Dendritic cell treated with granulocyte-macrophage colony-stimulating factor and Interleukin-4, amounts not matched to agents 40 ng/mL and 50 ng/mL, for 4 days (primary cell): ENCODE data around the gene ATG9A.

Experiments
- H3K27ac Mint-ChIP-seq: one replicate; pipeline ENCODE4 v1.8.0; 2022; ENCODE audit warnings: mild to moderate bottlenecking, mixed read lengths
- H3K27me3 Mint-ChIP-seq: one replicate; pipeline ENCODE4 v1.8.0; 2022; ENCODE audit warnings: mild to moderate bottlenecking, mixed read lengths
- H3K36me3 Mint-ChIP-seq: one replicate; pipeline ENCODE4 v1.8.0; 2022; ENCODE audit warnings: low read depth, mixed read lengths
- H3K4me1 Mint-ChIP-seq: one replicate; pipeline ENCODE4 v1.8.0; 2022; ENCODE audit warnings: low read depth, mixed read lengths
- H3K4me3 Mint-ChIP-seq: one replicate; pipeline ENCODE4 v1.8.0; 2022; ENCODE audit warnings: mild to moderate bottlenecking, moderate library complexity, mixed read lengths
- H3K9me3 Mint-ChIP-seq: one replicate; pipeline ENCODE4 v1.8.0; 2022; ENCODE audit warnings: mixed read lengths
- intact Hi-C: fragments of 100-400 bp; cut with micrococcal nuclease; formaldehyde crosslinking; loops from one replicate; pipeline ENCODE4 v1.15.0; 2022

ATG9A gene

GRCh38 chr2:219176818-219177551 lies 52.5 kb downstream of the ATG9A start, which contains the start of gene CNPPD1:
TSS of gene CNPPD1 (minus strand) at chr2:219176925. CDS start at chr2:219176828, 97 bp downstream.
- peaks cover 92% of the 10 kb centered on the region for H3K36me3 Mint-ChIP-seq
- intact Hi-C loops, result loop anchor here (1.0 to 10.0 kb wide), 4 partner anchors 17 to 208 kb away; partner anchors contain the start of genes DNAJB2, DNPEP, NHEJ1 and ZFAND2B
- H3K27ac Mint-ChIP-seq, result peak within 1 kb of the TSS; percentile 99
- H3K9me3 Mint-ChIP-seq, result no peaks in the 10 kb centered on the region
- H3K4me3 Mint-ChIP-seq, result peak within 1 kb of the TSS; percentile 88
- peaks cover 84% of the 10 kb centered on the region for H3K4me1 Mint-ChIP-seq
- H3K27me3 Mint-ChIP-seq, result no peaks in the 10 kb centered on the region

- H3K9me3 Mint-ChIP-seq, result no peaks in the 10 kb centered on the region
- H3K27me3 Mint-ChIP-seq, result no peaks in the 10 kb centered on the region
- peak overlapping the region; percentile 99 for H3K27ac Mint-ChIP-seq
- H3K4me1 Mint-ChIP-seq, result peaks cover 84% of the 10 kb centered on the region
- H3K36me3 Mint-ChIP-seq, result peaks cover 92% of the 10 kb centered on the region
- peak overlapping the region; percentile 88 for H3K4me3 Mint-ChIP-seq
- intact Hi-C loops, result loop anchor here (1.0 to 10.0 kb wide), 2 partner anchors 16 to 209 kb away; partner anchors contain the start of genes DNPEP and NHEJ1
These were observed 53.3 kb downstream of the ATG9A start for GRCh38 chr2:219175928-219176817.

- no peak overlapping the region for H3K27ac Mint-ChIP-seq
- intact Hi-C loops, result loop anchor here (10.0 kb wide), 1 partner anchor 209 kb away; the partner anchor contains the start of gene DNPEP
- H3K9me3 Mint-ChIP-seq, result no peaks in the 10 kb centered on the region
- H3K27me3 Mint-ChIP-seq, result no peaks in the 10 kb centered on the region
- H3K4me1 Mint-ChIP-seq, result peaks cover 80% of the 10 kb centered on the region
- peak overlapping the region; percentile 88 for H3K4me3 Mint-ChIP-seq
- peaks cover 89% of the 10 kb centered on the region for H3K36me3 Mint-ChIP-seq
These were observed 54.0 kb downstream of the ATG9A start for GRCh38 chr2:219175486-219175885.

- Mint-ChIP-seq H3K4me3 (no peak overlapping the region), H3K36me3 (peaks cover 82% of the 10 kb centered on the region), H3K27ac (no peak overlapping the region), H3K9me3 (no peaks in the 10 kb centered on the region), H3K4me1 (peaks cover 73% of the 10 kb centered on the region), H3K27me3 (no peaks in the 10 kb centered on the region)
- intact Hi-C loops, result loop anchor here (10.0 kb wide), 1 partner anchor 210 kb away; the partner anchor contains the start of gene DNPEP
These were observed 54.6 kb downstream of the ATG9A start for GRCh38 chr2:219174801-219175200.

GRCh38 chr2:219174146-219174545 lies 55.3 kb downstream of the ATG9A start:
- peak overlapping the region; percentile 20 for H3K27ac Mint-ChIP-seq
- peak overlapping the region; percentile 24 for H3K4me3 Mint-ChIP-seq
- H3K4me1 Mint-ChIP-seq, result peaks cover 73% of the 10 kb centered on the region

GRCh38 chr2:219173176-219173575 lies 56.3 kb downstream of the ATG9A start:
- Mint-ChIP-seq H3K27me3 (no peaks in the 10 kb centered on the region), H3K9me3 (no peaks in the 10 kb centered on the region), H3K36me3 (peaks cover 66% of the 10 kb centered on the region), H3K4me1 (peaks cover 75% of the 10 kb centered on the region), H3K4me3 (no peak overlapping the region), H3K27ac (peak overlapping the region; percentile 76)
- intact Hi-C loops, result loop anchor here (10.0 kb wide), 1 partner anchor 212 kb away; the partner anchor contains the start of gene DNPEP

More at GRCh38 chr2:219174146-219174545, 55.3 kb downstream of the ATG9A start:
- Mint-ChIP-seq H3K27me3 (no peaks in the 10 kb centered on the region), H3K9me3 (no peaks in the 10 kb centered on the region), H3K36me3 (peaks cover 75% of the 10 kb centered on the region)
- intact Hi-C loops, result loop anchor here (10.0 kb wide), 1 partner anchor 211 kb away; the partner anchor contains the start of gene DNPEP

GRCh38 chr2:219172231-219173154 lies 56.9 kb downstream of the ATG9A start:
- Mint-ChIP-seq H3K4me1 (peaks cover 77% of the 10 kb centered on the region), H3K27ac (peak overlapping the region; percentile 76), H3K27me3 (no peaks in the 10 kb centered on the region), H3K36me3 (peaks cover 68% of the 10 kb centered on the region), H3K4me3 (peak overlapping the region; percentile 39), H3K9me3 (no peaks in the 10 kb centered on the region)
- intact Hi-C loops, result loop anchor here (10.0 kb wide), 1 partner anchor 212 kb away; the partner anchor contains the start of gene DNPEP

GRCh38 chr2:219171231-219171651 lies 58.2 kb downstream of the ATG9A start:
- no peaks in the 10 kb centered on the region for H3K9me3 Mint-ChIP-seq
- peaks cover 70% of the 10 kb centered on the region for H3K4me1 Mint-ChIP-seq
- intact Hi-C loops, result loop anchor here (10.0 kb wide), 1 partner anchor 214 kb away; the partner anchor contains the start of gene DNPEP
- no peaks in the 10 kb centered on the region for H3K27me3 Mint-ChIP-seq
- H3K4me3 Mint-ChIP-seq, result no peak overlapping the region
- peaks cover 60% of the 10 kb centered on the region for H3K36me3 Mint-ChIP-seq
- H3K27ac Mint-ChIP-seq, result peak overlapping the region; percentile 76

- Mint-ChIP-seq H3K9me3 (no peaks in the 10 kb centered on the region), H3K36me3 (peaks cover 56% of the 10 kb centered on the region), H3K4me1 (peaks cover 60% of the 10 kb centered on the region), H3K27ac (no peak within 1 kb of the TSS), H3K27me3 (no peaks in the 10 kb centered on the region), H3K4me3 (no peak within 1 kb of the TSS)
- intact Hi-C loops, result loop anchor here (10.0 kb wide), 1 partner anchor 215 kb away; the partner anchor contains the start of gene DNPEP
These were observed 59.3 kb downstream of the ATG9A start, which contains the start of gene SLC23A3 for GRCh38 chr2:219169930-219170654. TSS of gene SLC23A3 (minus strand) at chr2:219170029. CDS start at chr2:219169984, 45 bp downstream.
